Mucosa of rectum (tissue), 2 donors: Measurements from ENCODE around the gene EFCAB5.
A peak's percentile ranks its signal among the peaks of the same experiment; 100 is the strongest.

ENCODE experiments used
- H3K27ac ChIP-seq, 2 donors: one replicate each; pipeline ENCODE4 v1.7.0; 2013; ENCODE audit warnings: inconsistent platforms in 2 of 2, low read depth in 2 of 2, low read length in 2 of 2
- H3K27me3 ChIP-seq, 2 donors: one replicate each; pipeline ENCODE4 v1.7.0; 2013; ENCODE audit warnings: low read length in 2 of 2; ENCODE audit not compliant: control insufficient read depth in 2 of 2, insufficient read depth in 2 of 2
- H3K36me3 ChIP-seq, 2 donors: one replicate each; pipeline ENCODE4 v1.7.0; 2013; ENCODE audit warnings: low read length in 2 of 2; ENCODE audit not compliant: control insufficient read depth in 2 of 2, insufficient read depth in 2 of 2
- H3K4me1 ChIP-seq, 2 donors: one replicate each; pipeline ENCODE4 v1.7.0; 2013; ENCODE audit warnings: low read length in 2 of 2, mild to moderate bottlenecking in 1 of 2; ENCODE audit not compliant: control insufficient read depth in 2 of 2, insufficient read depth in 2 of 2
- H3K4me3 ChIP-seq, 2 donors: one replicate each; pipeline ENCODE4 v1.7.0; 2013; ENCODE audit warnings: low read length in 2 of 2
- H3K9ac ChIP-seq, 2 donors: one replicate each; pipeline ENCODE4 v1.7.0; 2013; ENCODE audit warnings: low read length in 2 of 2, low read depth in 1 of 2, mild to moderate bottlenecking in 1 of 2
- H3K9me3 ChIP-seq, 2 donors: one replicate each; pipeline ENCODE4 v1.7.0; 2013; ENCODE audit warnings: low read length in 2 of 2; ENCODE audit not compliant: control insufficient read depth in 2 of 2
- donor health status: healthy.
- donor health status: Normal muscosa, but diverticular disease.

The EFCAB5 gene

GRCh38 chr17:30092886-30093285 is 151.5 kb downstream of the EFCAB5 start:
- no peak overlapping the region for H3K9ac ChIP-seq
- H3K27me3 ChIP-seq: peaks cover 0 to 4% of the 10 kb centered on the region in 2 donors
- no peak overlapping the region for H3K27ac ChIP-seq
- H3K36me3 ChIP-seq: no peaks in the 10 kb centered on the region
- H3K4me1 ChIP-seq: no peaks in the 10 kb centered on the region
- H3K9me3 ChIP-seq: no peaks in the 10 kb centered on the region
- no peak overlapping the region for H3K4me3 ChIP-seq

- Histone ChIP-seq H3K9me3 (no peaks in the 10 kb centered on the region), H3K27me3 (peaks cover 0 to 4% of the 10 kb centered on the region in 2 donors), H3K4me3 (no peak overlapping the region), H3K27ac (no peak overlapping the region), H3K36me3 (no peaks in the 10 kb centered on the region), H3K9ac (no peak overlapping the region), H3K4me1 (no peaks in the 10 kb centered on the region)
Observed at GRCh38 chr17:30093463-30094147, 152.2 kb downstream of the EFCAB5 start.

- Histone ChIP-seq H3K27ac (no peak overlapping the region), H3K9ac (no peak overlapping the region), H3K9me3 (no peaks in the 10 kb centered on the region), H3K4me1 (no peaks in the 10 kb centered on the region), H3K27me3 (peaks cover 0 to 4% of the 10 kb centered on the region in 2 donors), H3K36me3 (no peaks in the 10 kb centered on the region), H3K4me3 (no peak overlapping the region)
Observed at GRCh38 chr17:30095507-30096244, 154.2 kb downstream of the EFCAB5 start.

- H3K4me3 ChIP-seq: no peak overlapping the region
- H3K9me3 ChIP-seq: no peaks in the 10 kb centered on the region
- H3K27ac ChIP-seq: no peak overlapping the region
- H3K4me1 ChIP-seq: peaks cover 0 to 4% of the 10 kb centered on the region in 2 donors
- no peaks in the 10 kb centered on the region for H3K36me3 ChIP-seq
- no peak overlapping the region for H3K9ac ChIP-seq
- no peaks in the 10 kb centered on the region for H3K27me3 ChIP-seq
Observed at GRCh38 chr17:30101686-30102390, 160.4 kb downstream of the EFCAB5 start.

- H3K9me3 ChIP-seq: no peaks in the 10 kb centered on the region
- H3K4me3 ChIP-seq: no peak overlapping the region
- peaks cover 0 to 4% of the 10 kb centered on the region in 2 donors for H3K4me1 ChIP-seq
- no peak overlapping the region for H3K27ac ChIP-seq
- no peaks in the 10 kb centered on the region for H3K27me3 ChIP-seq
- no peaks in the 10 kb centered on the region for H3K36me3 ChIP-seq
- no peak overlapping the region for H3K9ac ChIP-seq
Observed at GRCh38 chr17:30103921-30104320, 162.5 kb downstream of the EFCAB5 start.

- peaks cover 0 to 4% of the 10 kb centered on the region in 2 donors for H3K4me1 ChIP-seq
- peak overlapping the region; percentile 55 to 57 for H3K27ac ChIP-seq
- no peaks in the 10 kb centered on the region for H3K27me3 ChIP-seq
- H3K9ac ChIP-seq: peak overlapping the region; percentile 42 to 64
- peak overlapping the region; percentile 66 to 84 for H3K4me3 ChIP-seq
- H3K9me3 ChIP-seq: no peaks in the 10 kb centered on the region
- no peaks in the 10 kb centered on the region for H3K36me3 ChIP-seq
Observed at GRCh38 chr17:30104575-30105339, 163.3 kb downstream of the EFCAB5 start.

GRCh38 chr17:30112794-30113193 is 171.4 kb downstream of the EFCAB5 start:
- Histone ChIP-seq H3K4me1 (peaks cover 5 to 8% of the 10 kb centered on the region in 2 donors), H3K9me3 (no peaks in the 10 kb centered on the region), H3K36me3 (no peaks in the 10 kb centered on the region), H3K27ac (peak overlapping the region in 1 of 2 donors; percentile 41), H3K4me3 (no peak overlapping the region), H3K27me3 (no peaks in the 10 kb centered on the region), H3K9ac (no peak overlapping the region)

GRCh38 chr17:30113213-30113612 is 171.8 kb downstream of the EFCAB5 start:
- no peak overlapping the region for H3K9ac ChIP-seq
- no peak overlapping the region for H3K4me3 ChIP-seq
- H3K36me3 ChIP-seq: no peaks in the 10 kb centered on the region
- peaks cover 9 to 12% of the 10 kb centered on the region in 2 donors for H3K4me1 ChIP-seq
- no peaks in the 10 kb centered on the region for H3K9me3 ChIP-seq
- H3K27me3 ChIP-seq: no peaks in the 10 kb centered on the region
- H3K27ac ChIP-seq: peak overlapping the region in 1 of 2 donors; percentile 41

GRCh38 chr17:30116345-30116660 is 174.9 kb downstream of the EFCAB5 start:
- Histone ChIP-seq H3K27me3 (no peaks in the 10 kb centered on the region), H3K9me3 (no peaks in the 10 kb centered on the region), H3K4me3 (peak overlapping the region; percentile 93 to 98), H3K27ac (peak overlapping the region; percentile 93), H3K9ac (peak overlapping the region; percentile 91 to 97), H3K4me1 (peaks cover 9 to 12% of the 10 kb centered on the region in 2 donors), H3K36me3 (peaks cover 0 to 9% of the 10 kb centered on the region in 2 donors)
